Stimulated activated CD8-positive, alpha-beta memory T cell treated with anti-CD3 and anti-CD28 coated beads, Interleukin-7, amount 100 ng/mL, for 24 hours (primary cell): ENCODE results near the gene SNN.

Experiments
- DNase-seq: peaks from one replicate; pipeline ENCODE4 v3.0.0-alpha.2; 2020; ENCODE audit warnings: low read depth

SNN gene

GRCh38 chr16:11667221-11667823 lies 933 bp upstream of the SNN start:
- no peak for DNase-seq

- DNase-seq: no peak
Observed at GRCh38 chr16:11668623-11669379, 546 bp downstream of the SNN start.

GRCh38 chr16:11669380-11670146 lies 1.3 kb downstream of the SNN start:
- DNase-seq: no peak

GRCh38 chr16:11670171-11671131 lies 2.2 kb downstream of the SNN start:
- DNase-seq: no peak

GRCh38 chr16:11671271-11671670 lies 3.0 kb downstream of the SNN start:
- no peak for DNase-seq

GRCh38 chr16:11671676-11672075 lies 3.4 kb downstream of the SNN start:
- no peak for DNase-seq

GRCh38 chr16:11672206-11673090 lies 4.2 kb downstream of the SNN start:
- no peak for DNase-seq

- no peak for DNase-seq
Observed at GRCh38 chr16:11673091-11674000, 5.1 kb downstream of the SNN start.

GRCh38 chr16:11674001-11674817 lies 6.0 kb downstream of the SNN start:
- no peak for DNase-seq

- DNase-seq: no peak
Observed at GRCh38 chr16:11674818-11675560, 6.7 kb downstream of the SNN start.

- DNase-seq: no peak
Observed at GRCh38 chr16:11675561-11676511, 7.6 kb downstream of the SNN start.

- DNase-seq: no peak
Observed at GRCh38 chr16:11676799-11677198, 8.5 kb downstream of the SNN start.

GRCh38 chr16:11677451-11677951 lies 9.2 kb downstream of the SNN start:
- no peak for DNase-seq

- no peak for DNase-seq
Observed at GRCh38 chr16:11677959-11678881, 10.0 kb downstream of the SNN start.

- no peak for DNase-seq
Observed at GRCh38 chr16:11679250-11679649, 11.0 kb downstream of the SNN start.
